Measurements from ENCODE around the gene POU2F3. TPM values are rescaled to one million over a fixed set of nuclear protein-coding genes. Genes with fewer than 3 reads are reported as not detected.

The POU2F3 gene
- total and polyA plus RNA-seq, 2 of the 8 experiments (the other 6 are each of a cell fraction or from before 2014, with no cell fraction given), result 1.0 to 2.1 TPM

- no peaks in the 10 kb centered on the region for H3K23me2 ChIP-seq (ENCODE audit: low read depth, low read length)
- H3K4me3 ChIP-seq (ENCODE audit: extremely low read depth in 1 of 4, insufficient read depth in 2 of 4, low read depth in 3 of 4, low read length in 4 of 4), result no peak overlapping the region
- no peaks in the 10 kb centered on the region for H3K9me3 ChIP-seq (ENCODE audit: insufficient read depth in 2 of 2, low read depth in 1 of 2, low read length in 1 of 2)
- no peaks in the 10 kb centered on the region for H3K36me3 ChIP-seq (ENCODE audit: control insufficient read depth in 2 of 4, insufficient read depth in 4 of 4, low read length in 3 of 4)
- DNase-seq (ENCODE audit: low read depth in 1 of 2, low spot score in 2 of 2), result no peak
- H3K27me3 ChIP-seq (replicated peaks in 1 of 4; ENCODE audit: control insufficient read depth in 3 of 4, extremely low read depth in 1 of 4, insufficient read depth in 3 of 4, low read length in 3 of 4), result peaks cover 3 to 40% (median 16%) of the 10 kb centered on the region in 4 experiments
- H3K9ac ChIP-seq (replicated peaks in 1 of 4; ENCODE audit: extremely low read depth in 1 of 4, low read depth in 3 of 4, low read length in 3 of 4), result no peak overlapping the region
- H4K91ac ChIP-seq (replicated peaks; ENCODE audit: insufficient read length, low read length), result no peak overlapping the region
- no peak overlapping the region for H4K5ac ChIP-seq (ENCODE audit: insufficient read length, low read depth, low read length)
- no peak overlapping the region for H3K14ac ChIP-seq (ENCODE audit: insufficient read length)
- WGBS, 2 experiments (ENCODE audit: extremely low coverage in 1 of 2, insufficient coverage in 1 of 2, insufficient read length in 1 of 2, insufficient replicate concordance in 2 of 2, low coverage in 1 of 2, low lambda C conversion rate in 2 of 2, missing lambda C conversion rate in 1 of 2), result 71% methylated on average over 1 of the region's 1 CpG; no CpG with 5 or more reads in 1 of the 2 experiments
- no peak overlapping the region for H3K56ac ChIP-seq (replicated peaks; ENCODE audit: insufficient read length, low read depth, low read length)
- H4K8ac ChIP-seq (ENCODE audit: extremely low read depth, insufficient read depth, low read length), result no peak overlapping the region
- H2BK5ac ChIP-seq (ENCODE audit: low read depth, low read length), result no peak overlapping the region
- H2AFZ ChIP-seq (ENCODE audit: low read length), result no peak overlapping the region
- no peak overlapping the region for H3K4me2 ChIP-seq (ENCODE audit: insufficient read depth in 1 of 2, low read depth in 2 of 2, low read length in 2 of 2)
- no peak overlapping the region for H3K18ac ChIP-seq (ENCODE audit: extremely low read depth, low read length)
- no peak overlapping the region for H2BK12ac ChIP-seq (ENCODE audit: low read depth, low read length)
- H2BK15ac ChIP-seq (ENCODE audit: low read length), result 0 out of 2 replicates have a peak overlapping the region, but pooled peaks have one; percentile 3
- no peak overlapping the region for H2AK5ac ChIP-seq (ENCODE audit: low read depth, low read length)
- FAIRE-seq, result no peak
- no peak overlapping the region for H3K4ac ChIP-seq (replicated peaks; ENCODE audit: insufficient read length, low read depth, low read length)
- no peaks in the 10 kb centered on the region for H3K79me2 ChIP-seq (ENCODE audit: control insufficient read depth in 1 of 2, insufficient read depth in 2 of 2, low read length in 2 of 2)
- no peaks in the 10 kb centered on the region for H3K79me1 ChIP-seq (ENCODE audit: low read depth, low read length)
- POLR2A ChIA-PET (ENCODE audit: partially characterized antibody), result no interaction called here
- H3K4me1 ChIP-seq (replicated peaks in 1 of 4; ENCODE audit: control insufficient read depth in 3 of 4, insufficient read depth in 4 of 4, low read length in 3 of 4), result peaks cover 0 to 16% (median 8%) of the 10 kb centered on the region in 4 experiments; a peak in 5 of 7 replicates
- H3K23ac ChIP-seq (ENCODE audit: insufficient read length), result no peak overlapping the region
- CTCF ChIA-PET (ENCODE audit: partially characterized antibody), result interaction anchor here (11.9 to 41.2 kb wide), 4 partner anchors 9 to 80 kb away, joined by 198 to 1412 read pairs (median 300); no protein-coding TSS in a partner anchor
- peaks cover 0 to 2% of the 10 kb centered on the region in 2 experiments for H4K20me1 ChIP-seq (replicated peaks in 1 of 2; ENCODE audit: control insufficient read depth in 1 of 2, insufficient read depth in 2 of 2, low read length in 2 of 2)
- H3K27ac ChIP-seq (ENCODE audit: low read depth, low read length), result no peak overlapping the region
- H2BK120ac ChIP-seq (replicated peaks; ENCODE audit: low read depth, low read length), result no peak overlapping the region
- H2BK20ac ChIP-seq (ENCODE audit: low read length), result no peak overlapping the region
- TF ChIP-seq ATF2 (IDR thresholded peaks at IDR 0.05; ENCODE audit: low read length), result no peak
- TF ChIP-seq KDM1A (IDR thresholded peaks at IDR 0.05; ENCODE audit: borderline replicate concordance, low read length), result no peak
- TF ChIP-seq CBX8 (IDR thresholded peaks at IDR 0.05; ENCODE audit: borderline replicate concordance, low read depth, low read length), result no peak
- TF ChIP-seq CTBP2 (IDR thresholded peaks at IDR 0.05; ENCODE audit: borderline replicate concordance, insufficient read depth, insufficient read length, low read length), result no peak
- TF ChIP-seq CEBPB (IDR thresholded peaks at IDR 0.05; ENCODE audit: low read depth, low read length), result no peak
- no peak for TF ChIP-seq SP1 (IDR thresholded peaks at IDR 0.05; ENCODE audit: low read depth, low read length)
- no peak for TF ChIP-seq ASH2L (IDR thresholded peaks at IDR 0.05; ENCODE audit: low read length)
Observed at GRCh38 chr11:120221115-120221752, 18.7 kb upstream of the POU2F3 start.
